HCEC 1CT (cell line): ENCODE data around the gene BABAM2.

ENCODE experiments used
- DNase-seq: peaks from one replicate; pipeline ENCODE4 v3.0.0-alpha.2; 2017

Gene BABAM2

GRCh38 chr2:28134857-28135256, 244.3 kb downstream of the BABAM2 start:
- no peak for DNase-seq

- DNase-seq = no peak
Observed at GRCh38 chr2:28135324-28135723, 244.8 kb downstream of the BABAM2 start.

- no peak for DNase-seq
Observed at GRCh38 chr2:28135799-28136198, 245.3 kb downstream of the BABAM2 start.

GRCh38 chr2:28136556-28136955, 246.0 kb downstream of the BABAM2 start:
- DNase-seq = no peak

- peak; percentile 62 for DNase-seq
Observed at GRCh38 chr2:28137221-28137620, 246.7 kb downstream of the BABAM2 start.

GRCh38 chr2:28142386-28142785, 251.9 kb downstream of the BABAM2 start:
- no peak for DNase-seq

- no peak for DNase-seq
Observed at GRCh38 chr2:28148000-28148399, 257.5 kb downstream of the BABAM2 start.

GRCh38 chr2:28148566-28148965, 258.0 kb downstream of the BABAM2 start:
- no peak for DNase-seq

- no peak for DNase-seq
Observed at GRCh38 chr2:28150236-28150915, 259.8 kb downstream of the BABAM2 start.

GRCh38 chr2:28150994-28151393, 260.5 kb downstream of the BABAM2 start:
- DNase-seq = no peak

GRCh38 chr2:28152585-28153280, 262.2 kb downstream of the BABAM2 start:
- DNase-seq = peak; percentile 74

- no peak for DNase-seq
Observed at GRCh38 chr2:28153851-28154250, 263.3 kb downstream of the BABAM2 start.

GRCh38 chr2:28155086-28155485, 264.6 kb downstream of the BABAM2 start:
- no peak for DNase-seq

- no peak for DNase-seq
Observed at GRCh38 chr2:28155627-28156026, 265.1 kb downstream of the BABAM2 start.

GRCh38 chr2:28158791-28159190, 268.3 kb downstream of the BABAM2 start:
- DNase-seq = no peak

GRCh38 chr2:28160986-28161425, 270.5 kb downstream of the BABAM2 start:
- peak; percentile 58 for DNase-seq

GRCh38 chr2:28161466-28161865, 270.9 kb downstream of the BABAM2 start:
- no peak for DNase-seq

- DNase-seq = no peak
Observed at GRCh38 chr2:28162564-28162963, 272.0 kb downstream of the BABAM2 start.

- no peak for DNase-seq
Observed at GRCh38 chr2:28163028-28163427, 272.5 kb downstream of the BABAM2 start.

GRCh38 chr2:28163627-28164279, 273.2 kb downstream of the BABAM2 start:
- DNase-seq = no peak

GRCh38 chr2:28164280-28164801, 273.8 kb downstream of the BABAM2 start:
- peak; percentile 58 for DNase-seq

- DNase-seq = no peak
Observed at GRCh38 chr2:28165087-28165635, 274.6 kb downstream of the BABAM2 start.

- peak; percentile 72 for DNase-seq
Observed at GRCh38 chr2:28166956-28167355, 276.4 kb downstream of the BABAM2 start.
